Vagina (tissue), 2 donors: ENCODE measurements around the gene MTMR12. TPM values are rescaled to one million over a fixed set of nuclear protein-coding genes. Genes with fewer than 3 reads are reported as not detected.
"Not testable (repeated sequence)": the region's sequence is repeated elsewhere in the genome, so short reads cannot be mapped to it uniquely, and the experiment has no call there.

ENCODE experiments used
- DNase-seq, 2 donors: peaks; one replicate each; pipeline ENCODE4 v3.0.0-alpha.2; 2017; ENCODE audit errors: extremely low spot score in 2 of 2
- H3K27ac ChIP-seq: fragments of 200-600 bp; sonication (generic); one replicate; pipeline ENCODE4 v1.5.1; 2019
- H3K27me3 ChIP-seq: fragments of 200-600 bp; sonication (generic); one replicate; pipeline ENCODE4 v1.5.1; 2019
- H3K36me3 ChIP-seq, 2 donors: fragments of 200-600 bp; sonication (generic); one replicate each; pipeline ENCODE4 v1.5.1; 2017 to 2019
- H3K4me1 ChIP-seq: fragments of 200-600 bp; sonication (generic); one replicate; pipeline ENCODE4 v1.5.1; 2019
- H3K4me3 ChIP-seq, 2 donors: fragments of 200-600 bp; sonication (generic); 1 replicate in 1 of 2; 2 replicates in 1 of 2; pipeline ENCODE4 v1.5.1; 2016 to 2019
- H3K9me3 ChIP-seq: fragments of 200-600 bp; sonication (generic); one replicate; pipeline ENCODE4 v1.5.1; 2019
- CTCF ChIP-seq, 3 experiments: fragments of 450-650 bp in 2 of 3; fragments of 200-600 bp in 1 of 3; sonication (generic) in 1 of 3; IDR thresholded peaks; one replicate each; pipeline ENCODE4 v1.5.1; 2017 to 2019; ENCODE audit warnings: antibody characterized with exemption in 3 of 3, mild to moderate bottlenecking in 2 of 3, moderate library complexity in 2 of 3
- POLR2A ChIP-seq, 2 donors: fragments of 450-650 bp; IDR thresholded peaks; one replicate each; pipeline ENCODE4 v1.6.1; 2017; ENCODE audit warnings: antibody characterized with exemption in 2 of 2, mild to moderate bottlenecking in 2 of 2, moderate library complexity in 2 of 2
- POLR2AphosphoS5 ChIP-seq, 2 donors: sonication (generic); formaldehyde crosslinking; IDR thresholded peaks; one replicate each; pipeline ENCODE4 v1.9.0; 2017; ENCODE audit warnings: antibody characterized with exemption in 2 of 2, mild to moderate bottlenecking in 2 of 2, low read depth in 1 of 2; ENCODE audit not compliant: insufficient read depth in 1 of 2
- intact Hi-C: fragments of 100-400 bp; cut with DNase I; formaldehyde crosslinking; loops from one replicate; pipeline ENCODE4 v1.15.1; 2023
- total RNA-seq: library from RNA; depleted of rRNA; stranded (reverse); fragments of >200 nt; gene quantifications from one replicate; pipeline ENCODE4 v1.2.3, GENCODE V29; 2016

Gene MTMR12
- total RNA-seq, 1 donor from 2014 or later: 23.8 TPM

GRCh38 chr5:32210151-32210550 is 102.6 kb downstream of the MTMR12 start:
- H3K4me1 ChIP-seq: no peaks in the 10 kb centered on the region
- DNase-seq: no peak
- intact Hi-C loops: no loop called here
- TF ChIP-seq POLR2AphosphoS5 (IDR thresholded peaks at IDR 0.05; ENCODE audit: insufficient read depth in 1 of 2, low read depth in 1 of 2) (no peak), CTCF (IDR thresholded peaks at IDR 0.05) (no peak), POLR2A (IDR thresholded peaks at IDR 0.05) (no peak)
- no peaks in the 10 kb centered on the region for H3K9me3 ChIP-seq
- H3K27me3 ChIP-seq: no peaks in the 10 kb centered on the region
- H3K36me3 ChIP-seq: no peaks in the 10 kb centered on the region
- H3K27ac ChIP-seq: no peak overlapping the region
- H3K4me3 ChIP-seq: no peak overlapping the region

GRCh38 chr5:32208837-32209236 is 103.9 kb downstream of the MTMR12 start:
- H3K27ac ChIP-seq, H3K4me3 ChIP-seq, H3K36me3 ChIP-seq, DNase-seq, intact Hi-C loops, H3K9me3 ChIP-seq, H3K27me3 ChIP-seq, H3K4me1 ChIP-seq: not testable (repeated sequence)

- intact Hi-C loops: no loop called here
- no peak for TF ChIP-seq POLR2AphosphoS5 (IDR thresholded peaks at IDR 0.05; ENCODE audit: insufficient read depth in 1 of 2, low read depth in 1 of 2)
- Histone ChIP-seq H3K4me1 (no peaks in the 10 kb centered on the region), H3K27me3 (no peaks in the 10 kb centered on the region), H3K4me3 (no peak overlapping the region), H3K27ac (no peak overlapping the region), H3K9me3 (no peaks in the 10 kb centered on the region), H3K36me3 (no peaks in the 10 kb centered on the region)
- DNase-seq: no peak
These were observed 105.4 kb downstream of the MTMR12 start for GRCh38 chr5:32207355-32207634.

- Histone ChIP-seq H3K4me3 (no peak overlapping the region), H3K9me3 (no peaks in the 10 kb centered on the region), H3K36me3 (no peaks in the 10 kb centered on the region), H3K4me1 (no peaks in the 10 kb centered on the region), H3K27me3 (no peaks in the 10 kb centered on the region), H3K27ac (no peak overlapping the region)
- no peak for TF ChIP-seq POLR2AphosphoS5 (IDR thresholded peaks at IDR 0.05; ENCODE audit: insufficient read depth in 1 of 2, low read depth in 1 of 2)
- TF ChIP-seq POLR2A (IDR thresholded peaks at IDR 0.05): no peak
- TF ChIP-seq CTCF (IDR thresholded peaks at IDR 0.05): no peak
- DNase-seq: no peak
- intact Hi-C loops: no loop called here
These were observed 106.0 kb downstream of the MTMR12 start for GRCh38 chr5:32206509-32207354.

GRCh38 chr5:32206053-32206452 is 106.7 kb downstream of the MTMR12 start:
- TF ChIP-seq POLR2AphosphoS5 (IDR thresholded peaks at IDR 0.05; ENCODE audit: insufficient read depth in 1 of 2, low read depth in 1 of 2) (no peak), CTCF (IDR thresholded peaks at IDR 0.05) (no peak), POLR2A (IDR thresholded peaks at IDR 0.05) (no peak)
- Histone ChIP-seq H3K27ac (no peak overlapping the region), H3K36me3 (no peaks in the 10 kb centered on the region), H3K27me3 (no peaks in the 10 kb centered on the region), H3K4me1 (peaks cover 4% of the 10 kb centered on the region), H3K9me3 (no peaks in the 10 kb centered on the region), H3K4me3 (no peak overlapping the region)
- intact Hi-C loops: no loop called here
- no peak for DNase-seq

- Histone ChIP-seq H3K27me3 (no peaks in the 10 kb centered on the region), H3K36me3 (no peaks in the 10 kb centered on the region), H3K27ac (no peak overlapping the region), H3K4me1 (peaks cover 11% of the 10 kb centered on the region), H3K4me3 (no peak overlapping the region), H3K9me3 (no peaks in the 10 kb centered on the region)
- TF ChIP-seq CTCF (IDR thresholded peaks at IDR 0.05) (no peak), POLR2A (IDR thresholded peaks at IDR 0.05) (no peak), POLR2AphosphoS5 (IDR thresholded peaks at IDR 0.05; ENCODE audit: insufficient read depth in 1 of 2, low read depth in 1 of 2) (peak in 1 of 2 donors; percentile 29)
- no peak for DNase-seq
- intact Hi-C loops: no loop called here
These were observed 110.3 kb downstream of the MTMR12 start for GRCh38 chr5:32202394-32202793.
